Ammon's horn (tissue), 1 donor: ENCODE measurements around the gene MLLT1.
"Not testable (repeated sequence)": the region's sequence is repeated elsewhere in the genome, so short reads cannot be mapped to it uniquely, and the experiment has no call there.

Experiments used
- DNase-seq: peaks from one replicate; pipeline ENCODE4 v3.0.0-alpha.2; 2016; ENCODE audit warnings: low spot score

Gene MLLT1

GRCh38 chr19:6279931-6280591 is at the start of gene MLLT1:
Gene MLLT1, minus strand, starts transcription at chr19:6279975. Its CDS starts 191 bp downstream, at chr19:6279784.
- peak; percentile 98 for DNase-seq

GRCh38 chr19:6326815-6327214 is 47.0 kb upstream of the MLLT1 start:
- no peak for DNase-seq

- no peak for DNase-seq
Observed at GRCh38 chr19:6325614-6326013, 45.8 kb upstream of the MLLT1 start.

- DNase-seq: no peak
Observed at GRCh38 chr19:6324757-6325156, 45.0 kb upstream of the MLLT1 start.

GRCh38 chr19:6322284-6322683 is 42.5 kb upstream of the MLLT1 start:
- no peak for DNase-seq

- DNase-seq: no peak
Observed at GRCh38 chr19:6319376-6319775, 39.6 kb upstream of the MLLT1 start.

- no peak for DNase-seq
Observed at GRCh38 chr19:6318772-6319171, 39.0 kb upstream of the MLLT1 start.

GRCh38 chr19:6315646-6316045 is 35.9 kb upstream of the MLLT1 start:
- not testable (repeated sequence) for DNase-seq

- DNase-seq: no peak
Observed at GRCh38 chr19:6313398-6313969, 33.7 kb upstream of the MLLT1 start.

- DNase-seq: no peak
Observed at GRCh38 chr19:6312018-6312417, 32.2 kb upstream of the MLLT1 start.

- DNase-seq: no peak
Observed at GRCh38 chr19:6298413-6298812, 18.6 kb upstream of the MLLT1 start.

GRCh38 chr19:6297202-6297601 is 17.4 kb upstream of the MLLT1 start:
- no peak for DNase-seq

- DNase-seq: no peak
Observed at GRCh38 chr19:6292006-6292405, 12.2 kb upstream of the MLLT1 start.

GRCh38 chr19:6288737-6289136 is 9.0 kb upstream of the MLLT1 start:
- no peak for DNase-seq

GRCh38 chr19:6287269-6287885 is 7.6 kb upstream of the MLLT1 start:
- no peak for DNase-seq

GRCh38 chr19:6286676-6287075 is 6.9 kb upstream of the MLLT1 start:
- no peak for DNase-seq

GRCh38 chr19:6282393-6282792 is 2.6 kb upstream of the MLLT1 start:
- not testable (repeated sequence) for DNase-seq

GRCh38 chr19:6279620-6279930 is 200 bp downstream of the MLLT1 start:
- DNase-seq: no peak

GRCh38 chr19:6278740-6279619 is 795 bp downstream of the MLLT1 start:
- no peak for DNase-seq

GRCh38 chr19:6278051-6278450 is 1.7 kb downstream of the MLLT1 start:
- DNase-seq: no peak

- no peak for DNase-seq
Observed at GRCh38 chr19:6276447-6276846, 3.3 kb downstream of the MLLT1 start.

GRCh38 chr19:6275170-6275744 is 4.5 kb downstream of the MLLT1 start:
- no peak for DNase-seq
